Type B pancreatic cell (in vitro differentiated cells): ENCODE results near the gene NOL9. TPM values are rescaled to one million over a fixed set of nuclear protein-coding genes. Genes with fewer than 3 reads are reported as not detected.

Experiments
- DNase-seq: peaks from one replicate; pipeline ENCODE4 v3.0.0; 2021; ENCODE audit warnings: mixed read lengths; ENCODE audit not compliant: unreplicated experiment; ENCODE audit errors: extremely low spot score
- H3K27ac Mint-ChIP-seq: 2 replicates; pipeline ENCODE4 v1.8.0; 2021; ENCODE audit warnings: mild to moderate bottlenecking, mixed read lengths
- H3K27me3 Mint-ChIP-seq: 2 replicates; pipeline ENCODE4 v1.8.0; 2021; ENCODE audit warnings: mixed read lengths
- H3K36me3 Mint-ChIP-seq: 2 replicates; pipeline ENCODE4 v1.8.0; 2021; ENCODE audit warnings: mixed read lengths
- H3K4me1 Mint-ChIP-seq: one replicate; pipeline ENCODE4 v1.8.0; 2021; ENCODE audit warnings: mixed read lengths; ENCODE audit not compliant: unreplicated experiment
- H3K4me3 Mint-ChIP-seq: 2 replicates; pipeline ENCODE4 v1.8.0; 2021; ENCODE audit warnings: mild to moderate bottlenecking, mixed read lengths
- H3K9me3 Mint-ChIP-seq: 2 replicates; pipeline ENCODE4 v1.8.0; 2021; ENCODE audit warnings: mixed read lengths
- CTCF ChIP-seq: fragments of 200-600 bp; sonication (generic); conservative IDR thresholded peaks from 2 replicates; pipeline ENCODE4 v1.5.0; 2021; ENCODE audit warnings: antibody characterized with exemption, mild to moderate bottlenecking
- total RNA-seq: library from RNA; stranded (reverse); gene quantifications from 2 replicates; pipeline ENCODE4 v1.2.1, GENCODE V29; 2021; ENCODE audit warnings: low replicate concordance

NOL9 gene
- total RNA-seq, 1 donor from 2014 or later: 43.0 TPM

DNA sequence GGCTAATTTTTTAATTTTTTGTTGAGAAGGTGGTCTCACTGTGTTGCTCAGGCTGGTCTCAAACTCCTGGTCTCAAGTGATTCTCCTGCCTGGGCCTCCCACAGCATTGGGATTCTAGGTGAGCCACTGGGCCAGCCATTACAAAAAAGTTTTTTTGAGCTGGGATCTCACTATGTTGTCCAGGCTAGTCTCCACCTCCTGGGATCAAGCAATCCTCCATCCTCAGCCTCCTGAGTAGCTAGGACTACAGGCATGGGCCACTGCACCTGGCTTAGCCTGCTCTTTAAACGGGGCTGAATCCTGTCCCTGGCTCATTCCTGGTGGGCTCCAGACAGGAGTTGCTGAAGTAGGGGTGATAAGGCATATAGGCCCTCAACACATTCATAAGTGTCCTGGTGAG is 3.3 kb upstream of the NOL9 start:
- Mint-ChIP-seq H3K36me3 (no peaks in the 10 kb centered on the region), H3K4me1 (peaks cover 4% of the 10 kb centered on the region), H3K27me3 (peaks cover 9% of the 10 kb centered on the region), H3K4me3 (no peak overlapping the region), H3K27ac (no peak overlapping the region), H3K9me3 (no peaks in the 10 kb centered on the region)
- DNase-seq: no peak
- TF ChIP-seq CTCF: no peak

- TF ChIP-seq CTCF: no peak
- H3K4me1 Mint-ChIP-seq: peaks cover 4% of the 10 kb centered on the region
- H3K36me3 Mint-ChIP-seq: peaks cover 3% of the 10 kb centered on the region
- H3K9me3 Mint-ChIP-seq: no peaks in the 10 kb centered on the region
- DNase-seq: no peak
- peak within 1 kb of the TSS; percentile 39 for H3K27ac Mint-ChIP-seq
- no peaks in the 10 kb centered on the region for H3K27me3 Mint-ChIP-seq
- peak within 1 kb of the TSS; percentile 80 for H3K4me3 Mint-ChIP-seq
Observed at GRCh38 chr1:6554907-6555778, 830 bp upstream of the NOL9 start, which contains the start of gene TAS1R1. TAS1R1 (plus strand) TSS chr1:6555307; CDS start chr1:6555374, 67 bp downstream.

- DNase-seq: no peak
- Mint-ChIP-seq H3K4me1 (no peaks in the 10 kb centered on the region), H3K9me3 (no peaks in the 10 kb centered on the region), H3K4me3 (no peak overlapping the region), H3K36me3 (peaks cover 3% of the 10 kb centered on the region), H3K27ac (no peak overlapping the region), H3K27me3 (no peaks in the 10 kb centered on the region)
- no peak for TF ChIP-seq CTCF
Observed at GRCh38 chr1:6547301-6547700, 7.0 kb downstream of the NOL9 start.

- peaks cover 3% of the 10 kb centered on the region for H3K36me3 Mint-ChIP-seq
- no peak for DNase-seq
- H3K9me3 Mint-ChIP-seq: no peaks in the 10 kb centered on the region
- H3K27me3 Mint-ChIP-seq: no peaks in the 10 kb centered on the region
- H3K4me3 Mint-ChIP-seq: no peak overlapping the region
- no peaks in the 10 kb centered on the region for H3K4me1 Mint-ChIP-seq
- no peak for TF ChIP-seq CTCF
- H3K27ac Mint-ChIP-seq: no peak overlapping the region
Observed at GRCh38 chr1:6546326-6546725, 8.0 kb downstream of the NOL9 start.

DNA sequence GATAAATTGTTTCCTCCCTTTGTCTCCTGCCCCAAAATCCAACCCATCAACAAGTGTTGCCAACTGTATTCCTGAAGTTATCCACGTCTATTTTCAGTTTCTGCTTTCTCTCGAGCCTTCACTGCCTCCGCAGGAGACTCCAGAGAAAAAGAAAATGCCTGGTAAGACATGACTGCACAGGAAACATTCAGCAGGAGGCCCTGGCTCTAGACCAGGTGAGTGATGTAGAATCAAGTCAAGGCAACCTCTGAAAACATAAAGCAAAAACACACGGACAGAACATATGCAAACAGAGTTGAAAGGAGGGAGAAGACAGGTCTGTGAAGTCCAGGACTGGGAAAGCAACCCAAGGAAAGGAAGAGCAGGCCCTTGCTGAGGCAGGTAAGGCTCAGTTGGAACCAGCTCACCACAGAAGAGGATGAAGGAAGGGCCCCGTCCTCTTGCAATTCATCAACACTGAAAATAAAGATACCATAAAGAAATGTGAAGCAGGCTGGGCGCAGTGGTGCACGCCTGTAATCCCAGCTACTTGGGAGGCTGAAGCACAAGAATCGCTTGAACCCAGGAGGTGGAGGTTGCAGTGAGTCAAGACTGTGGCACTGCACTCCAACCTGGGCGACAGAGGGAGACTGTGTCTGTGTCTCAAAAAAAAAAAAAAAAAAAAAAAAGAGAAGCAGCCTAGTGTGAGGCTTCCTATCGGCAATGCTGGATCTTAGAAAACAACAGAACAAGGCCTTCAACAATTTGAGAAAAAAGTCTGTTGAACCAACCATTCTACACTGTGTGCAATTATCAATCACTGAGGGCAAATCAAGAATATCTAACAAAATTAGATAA is 8.8 kb downstream of the NOL9 start:
- H3K9me3 Mint-ChIP-seq: no peaks in the 10 kb centered on the region
- peaks cover 3% of the 10 kb centered on the region for H3K36me3 Mint-ChIP-seq
- H3K27ac Mint-ChIP-seq: no peak overlapping the region
- no peak for TF ChIP-seq CTCF
- no peak overlapping the region for H3K4me3 Mint-ChIP-seq
- no peaks in the 10 kb centered on the region for H3K4me1 Mint-ChIP-seq
- no peak for DNase-seq
- no peaks in the 10 kb centered on the region for H3K27me3 Mint-ChIP-seq
